SK-N-SH (cell line): ENCODE results near the gene PPM1L. TPM values are rescaled to one million over a fixed set of nuclear protein-coding genes. Genes with fewer than 3 reads are reported as not detected.

Experiments
- CTCF ChIA-PET: fragments of 300-600, 350-600 bp; formaldehyde crosslinking; extraction: SDS; loops from one replicate; lab custom pipeline; 2021; lab: Yijun Ruan, JAX
- POLR2A ChIA-PET: fragments of 350-600 bp; sonication (Branson Sonifier 250); formaldehyde crosslinking; extraction: SDS; loops from one replicate; lab custom pipeline; 2020; ENCODE audit warnings: antibody characterized with exemption, inconsistent platforms; lab: Yijun Ruan, JAX
- DNase-seq: peaks from one replicate; pipeline ENCODE4 v3.0.0; 2012
- H2AFZ ChIP-seq: fragments of 200-600 bp; sonication (generic); 2 replicates; pipeline ENCODE4 v1.8.1; 2016; ENCODE audit warnings: antibody characterized with exemption, mild to moderate bottlenecking, low read depth
- H3F3A ChIP-seq: fragments of 200-600 bp; sonication (generic); replicated peaks from 2 replicates; pipeline ENCODE3; 2016; ENCODE audit warnings: antibody characterized with exemption, mild to moderate bottlenecking; ENCODE audit not compliant: insufficient read depth
- H3K27ac ChIP-seq, 2 experiments: fragments of 200-500 bp in 1 of 2; fragments of 200-600 bp in 1 of 2; sonication (Bioruptor generic) in 1 of 2; sonication (generic), shearing (Covaris generic) in 1 of 2; 2 replicates each; pipeline versions ENCODE4 v1.5.1 to v1.6.1; 2014 to 2016; ENCODE audit warnings: low read depth in 2 of 2, inconsistent platforms in 1 of 2, low read length in 1 of 2, mild to moderate bottlenecking in 1 of 2, mixed read lengths in 1 of 2
- H3K27me3 ChIP-seq: fragments of 200-600 bp; sonication (generic), shearing (Covaris generic); 2 replicates; pipeline ENCODE4 v1.6.1; 2016; ENCODE audit warnings: mixed run types; ENCODE audit not compliant: insufficient read depth
- H3K36me3 ChIP-seq, 2 experiments: fragments of 200-500 bp in 1 of 2; fragments of 200-600 bp in 1 of 2; sonication (Bioruptor generic) in 1 of 2; sonication (generic) in 1 of 2; replicated peaks in 1 of 2; 2 replicates each; pipeline versions ENCODE3 to v1.5.1; 2014 to 2016; ENCODE audit warnings: low read length in 1 of 2, mild to moderate bottlenecking in 1 of 2; ENCODE audit not compliant: insufficient read depth in 2 of 2, control insufficient read depth in 1 of 2
- H3K4me1 ChIP-seq, 2 experiments: fragments of 200-500 bp in 1 of 2; fragments of 200-600 bp in 1 of 2; sonication (Bioruptor generic) in 1 of 2; sonication (generic), shearing (Covaris generic) in 1 of 2; 2 replicates each; pipeline versions ENCODE4 v1.5.1 to v1.6.1; 2014 to 2016; ENCODE audit warnings: low read depth in 1 of 2, low read length in 1 of 2, mixed run types in 1 of 2; ENCODE audit not compliant: insufficient read depth in 2 of 2, control insufficient read depth in 1 of 2
- H3K4me2 ChIP-seq: fragments of 200-600 bp; sonication (generic), shearing (Covaris generic); 2 replicates; pipeline ENCODE4 v1.6.1; 2017; ENCODE audit warnings: mixed run types
- H3K4me3 ChIP-seq, 2 experiments: fragments of 200-500 bp in 1 of 2; fragments of 200-600 bp in 1 of 2; sonication (Bioruptor generic) in 1 of 2; sonication (generic), shearing (Covaris generic) in 1 of 2; 2 replicates each; pipeline versions ENCODE4 v1.5.1 to v1.8.1; 2014 to 2016; ENCODE audit warnings: low read depth in 2 of 2, inconsistent platforms in 1 of 2, low read length in 1 of 2, mild to moderate bottlenecking in 1 of 2, mixed read lengths in 1 of 2, moderate library complexity in 1 of 2
- H3K79me2 ChIP-seq: fragments of 200-600 bp; sonication (generic); 2 replicates; pipeline ENCODE4 v1.8.1; 2017; ENCODE audit warnings: mild to moderate bottlenecking; ENCODE audit not compliant: insufficient read depth
- H3K9ac ChIP-seq: fragments of 200-600 bp; sonication (generic); 2 replicates; pipeline ENCODE4 v1.6.1; 2017; ENCODE audit warnings: mixed run types
- H3K9me2 ChIP-seq: fragments of 200-600 bp; sonication (generic); 2 replicates; pipeline ENCODE4 v1.6.1; 2017; ENCODE audit warnings: mixed run types
- H3K9me3 ChIP-seq: fragments of 200-600 bp; sonication (generic); 2 replicates; pipeline ENCODE4 v1.6.1; 2017; ENCODE audit warnings: mixed run types, mild to moderate bottlenecking, moderate library complexity
- H4K20me1 ChIP-seq: fragments of 200-600 bp; sonication (generic); 2 replicates; pipeline ENCODE4 v1.6.1; 2017; ENCODE audit warnings: mild to moderate bottlenecking, mixed run types; ENCODE audit not compliant: insufficient read depth
- CHD2 ChIP-seq: fragments of 150-350 bp; IDR thresholded peaks from 2 replicates; pipeline ENCODE4 v1.6.1; 2018; ENCODE audit warnings: low read length; ENCODE audit not compliant: partially characterized antibody
- CTCF ChIP-seq: fragments of 200-600 bp; sonication (generic); IDR thresholded peaks from 2 replicates; pipeline ENCODE4 v1.6.1; 2017; ENCODE audit warnings: antibody characterized with exemption, mild to moderate bottlenecking, moderate library complexity
- FOXM1 ChIP-seq: IDR thresholded peaks from 2 replicates; pipeline ENCODE4 v1.4.0; 2012; ENCODE audit warnings: low read depth, mild to moderate bottlenecking
- GABPA ChIP-seq: IDR thresholded peaks from 2 replicates; pipeline ENCODE4 v1.4.0; 2012; ENCODE audit warnings: low read depth, mild to moderate bottlenecking
- GATA2 ChIP-seq: sonication (generic); formaldehyde crosslinking; IDR thresholded peaks from 2 replicates; pipeline ENCODE4 v1.5.0; 2020; ENCODE audit warnings: mild to moderate bottlenecking, missing genetic modification reagents
- IRF3 ChIP-seq: fragments of 150-350 bp; IDR thresholded peaks from 2 replicates; pipeline ENCODE4 v1.6.1; 2016; ENCODE audit warnings: mild to moderate bottlenecking, low read depth, low read length
- MAX ChIP-seq: IDR thresholded peaks from 2 replicates; pipeline ENCODE4 v1.4.0; 2012; ENCODE audit warnings: low read depth
- MEF2A ChIP-seq: IDR thresholded peaks from 2 replicates; pipeline ENCODE4 v1.4.0; 2012; ENCODE audit warnings: low read depth, borderline replicate concordance
- MXI1 ChIP-seq: IDR thresholded peaks from 2 replicates; pipeline ENCODE4 v1.6.1; 2012; ENCODE audit warnings: mild to moderate bottlenecking, low read depth, low read length, improper control_type of control experiment
- NRF1 ChIP-seq: IDR thresholded peaks from 2 replicates; pipeline ENCODE4 v1.6.1; 2012; ENCODE audit warnings: low read depth, mild to moderate bottlenecking, low read length
- PBX3 ChIP-seq: IDR thresholded peaks from 2 replicates; pipeline ENCODE4; 2012
- RAD21 ChIP-seq: IDR thresholded peaks from 2 replicates; pipeline ENCODE4 v1.6.1; 2012; ENCODE audit warnings: mild to moderate bottlenecking, low read length
- RCOR1 ChIP-seq: fragments of 150-350 bp; IDR thresholded peaks from 2 replicates; pipeline ENCODE4 v1.6.1; 2017; ENCODE audit warnings: antibody characterized with exemption, low read length
- REST ChIP-seq: IDR thresholded peaks from 2 replicates; pipeline ENCODE4 v1.6.1; 2012; ENCODE audit warnings: mild to moderate bottlenecking, low read depth, low read length, moderate library complexity
- RFX5 ChIP-seq: IDR thresholded peaks from 2 replicates; pipeline ENCODE4 v1.6.1; 2012; ENCODE audit warnings: mild to moderate bottlenecking, improper control_type of control experiment, low read length
- SMC3 ChIP-seq: IDR thresholded peaks from 2 replicates; pipeline ENCODE4 v1.6.1; 2012; ENCODE audit warnings: low read depth, low read length, improper control_type of control experiment
- TAF1 ChIP-seq: IDR thresholded peaks from 2 replicates; pipeline ENCODE4 v1.6.1; 2012; ENCODE audit warnings: low read depth, mild to moderate bottlenecking, low read length, moderate library complexity, borderline replicate concordance
- TCF12 ChIP-seq: IDR thresholded peaks from 2 replicates; pipeline ENCODE4 v1.4.0; 2012
- USF1 ChIP-seq: IDR thresholded peaks from 2 replicates; pipeline ENCODE4 v1.4.0; 2012; ENCODE audit warnings: low read depth, borderline replicate concordance
- ZBTB33 ChIP-seq: IDR thresholded peaks from 2 replicates; pipeline ENCODE4 v1.4.0; 2012; ENCODE audit warnings: low read depth, borderline replicate concordance
- WGBS: methylation state at CpG from one replicate; pipeline ENCODE4 v1.1.6; 2017; ENCODE audit warnings: low lambda C conversion rate; 5-methylcytosine and 5-hydroxymethylcytosine counted together
- polyA plus RNA-seq, 3 experiments: library from polyadenylated mRNA; depleted of rRNA; stranded (reverse); fragments of >200 nt; gene quantifications; 2 replicates each; pipeline ENCODE4 v1.2.3, GENCODE V29; 2012

PPM1L gene
- polyA plus RNA-seq, 1 of the 3 experiments (the other 2 are of a cell fraction): 0.16 TPM

GRCh38 chr3:160981217-160981938 is 225.3 kb downstream of the PPM1L start:
- WGBS: 49% methylated on average over 3 of the region's 3 CpGs
- H3K4me2 ChIP-seq: no peak overlapping the region
- DNase-seq: no peak
- H3K4me1 ChIP-seq: peaks cover 0 to 3% of the 10 kb centered on the region in 2 experiments; a peak in 1 of 4 replicates
- POLR2A ChIA-PET: no interaction called here
- no peak overlapping the region for H3K27ac ChIP-seq
- no peaks in the 10 kb centered on the region for H3K9me2 ChIP-seq
- no peaks in the 10 kb centered on the region for H3F3A ChIP-seq
- H3K9me3 ChIP-seq: no peaks in the 10 kb centered on the region
- no peaks in the 10 kb centered on the region for H3K36me3 ChIP-seq
- no peak overlapping the region for H3K4me3 ChIP-seq
- CTCF ChIA-PET: interaction anchor here (0.9 kb wide), 1 partner anchor 22 kb away, joined by 3 read pairs; no protein-coding TSS in a partner anchor
- no peak overlapping the region for H3K9ac ChIP-seq
- no peak for TF ChIP-seq REST
- no peak for TF ChIP-seq RCOR1
- TF ChIP-seq GABPA: no peak
- no peak for TF ChIP-seq IRF3
- TF ChIP-seq RFX5: no peak
- no peak for TF ChIP-seq FOXM1
- TF ChIP-seq SMC3: no peak
- no peak for TF ChIP-seq NRF1
- TF ChIP-seq MAX: no peak
- no peak for TF ChIP-seq PBX3
- TF ChIP-seq ZBTB33: no peak
- no peak for TF ChIP-seq MXI1
- no peak for TF ChIP-seq TCF12
- no peak for TF ChIP-seq TAF1
- TF ChIP-seq GATA2: no peak
- TF ChIP-seq CTCF: no peak
- TF ChIP-seq RAD21: no peak
- no peak for TF ChIP-seq MEF2A
- TF ChIP-seq USF1: no peak
- TF ChIP-seq CHD2: no peak
- H2AFZ ChIP-seq: no peak overlapping the region
- no peaks in the 10 kb centered on the region for H4K20me1 ChIP-seq
- H3K27me3 ChIP-seq: no peaks in the 10 kb centered on the region
- H3K79me2 ChIP-seq: no peaks in the 10 kb centered on the region
